Measurements from ENCODE around the gene MND1.

- TF ChIP-seq ZNF274 (IDR thresholded peaks at IDR 0.05; ENCODE audit: low read depth, low read length) (no peak), YY1 (IDR thresholded peaks at IDR 0.05; ENCODE audit: insufficient read depth, insufficient read length) (no peak), SUZ12 (IDR thresholded peaks at IDR 0.05; ENCODE audit: extremely low read depth, insufficient read depth, insufficient read length) (no peak)
These were observed 33.7 kb upstream of the MND1 start for GRCh38 chr4:153310793-153311192.

All from NT2/D1 (cell line).